CD4-positive, alpha-beta T cell treated with Interleukin-2 at 100 ng/mL for 4 hours (primary cell): ENCODE results near the gene VTA1.
"Not testable (repeated sequence)": the region's sequence is repeated elsewhere in the genome, so short reads cannot be mapped to it uniquely, and the experiment has no call there.

Source experiments
- DNase-seq: peaks from one replicate; pipeline ENCODE4 v3.0.0-alpha.2; 2020; ENCODE audit warnings: low spot score

The VTA1 gene

GRCh38 chr6:142171351-142171750 lies 24.3 kb downstream of the VTA1 start:
- DNase-seq, result no peak

- DNase-seq, result no peak
Measured at GRCh38 chr6:142172758-142173157, 25.7 kb downstream of the VTA1 start.

GRCh38 chr6:142173980-142174379 lies 26.9 kb downstream of the VTA1 start:
- DNase-seq, result no peak

DNA sequence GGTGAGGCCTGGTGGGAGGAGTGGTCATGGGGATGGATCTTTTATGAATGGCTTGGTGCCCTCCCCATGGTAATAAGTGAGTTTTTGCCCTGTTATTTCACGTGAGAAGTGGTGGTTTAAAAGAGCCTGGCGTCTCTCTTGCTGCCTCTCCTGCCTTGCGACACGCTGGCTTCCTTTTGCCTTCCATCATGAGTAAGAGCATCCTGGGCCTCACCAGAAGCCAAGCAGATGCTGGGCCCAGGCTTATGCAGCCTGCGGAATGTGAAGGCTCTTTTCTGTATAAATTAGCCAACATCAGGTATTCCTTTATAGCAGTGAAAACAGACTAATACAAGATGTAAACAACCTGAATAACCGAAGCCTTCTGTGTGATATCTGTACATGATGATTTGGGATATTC lies 27.6 kb downstream of the VTA1 start:
- no peak for DNase-seq

- no peak for DNase-seq
Measured at GRCh38 chr6:142178129-142178528, 31.1 kb downstream of the VTA1 start.

DNA sequence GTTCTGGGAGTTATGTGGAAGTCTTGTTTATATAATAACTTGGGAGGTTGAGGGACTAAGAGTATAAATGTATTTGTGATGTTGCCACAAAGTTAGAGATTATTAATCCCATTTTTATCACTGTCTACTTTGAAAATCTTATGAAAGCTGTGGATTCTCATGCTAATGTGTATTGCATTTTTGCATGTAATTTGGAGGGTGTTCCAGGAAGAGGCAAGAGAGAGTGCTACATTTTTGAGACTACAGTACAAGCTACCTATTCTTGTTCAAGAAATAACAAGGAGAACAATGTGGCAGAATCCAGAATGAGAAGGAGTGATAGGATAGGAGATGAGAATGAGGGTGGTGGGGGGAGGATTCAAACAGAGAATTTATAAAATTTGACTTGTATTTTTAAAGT lies 34.9 kb downstream of the VTA1 start:
- DNase-seq, result no peak

DNA sequence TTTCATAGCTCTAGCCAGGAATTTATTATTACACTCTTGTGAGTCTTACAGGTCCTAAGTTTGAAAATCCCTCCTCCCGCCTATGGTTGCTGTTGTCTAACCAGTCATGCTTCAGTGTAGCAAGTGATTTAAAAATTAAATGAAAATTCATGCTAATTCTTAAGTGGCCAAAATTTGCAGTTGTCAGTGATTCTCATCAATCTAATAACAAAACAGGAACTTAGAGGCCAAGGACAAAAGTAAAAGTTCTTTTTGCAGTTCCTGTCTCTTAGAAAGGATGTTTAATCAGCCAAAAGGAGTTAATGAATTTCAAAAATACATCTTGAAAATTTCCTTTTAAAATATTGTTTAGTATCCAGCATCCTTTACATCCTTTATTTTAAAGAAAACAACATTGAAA lies 36.3 kb downstream of the VTA1 start:
- DNase-seq, result no peak

DNA sequence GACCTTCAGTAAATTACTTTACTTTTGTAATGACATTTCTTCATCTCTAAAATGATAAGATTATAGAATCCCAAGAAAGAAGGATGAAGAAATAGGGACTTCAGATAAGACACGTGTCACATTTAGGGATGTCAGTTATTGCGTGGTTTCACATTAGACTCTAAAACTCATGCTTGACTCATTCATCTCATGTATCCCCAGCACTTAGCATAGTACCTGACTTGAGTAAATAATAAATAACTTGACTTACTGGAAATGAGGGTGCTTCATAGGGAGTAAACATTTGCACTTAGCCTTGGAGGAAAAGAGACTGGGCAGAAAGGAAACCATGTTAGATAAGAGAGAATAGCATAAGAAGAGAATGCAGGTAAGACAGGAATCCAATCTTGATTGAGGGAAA lies 37.2 kb downstream of the VTA1 start:
- no peak for DNase-seq

DNA sequence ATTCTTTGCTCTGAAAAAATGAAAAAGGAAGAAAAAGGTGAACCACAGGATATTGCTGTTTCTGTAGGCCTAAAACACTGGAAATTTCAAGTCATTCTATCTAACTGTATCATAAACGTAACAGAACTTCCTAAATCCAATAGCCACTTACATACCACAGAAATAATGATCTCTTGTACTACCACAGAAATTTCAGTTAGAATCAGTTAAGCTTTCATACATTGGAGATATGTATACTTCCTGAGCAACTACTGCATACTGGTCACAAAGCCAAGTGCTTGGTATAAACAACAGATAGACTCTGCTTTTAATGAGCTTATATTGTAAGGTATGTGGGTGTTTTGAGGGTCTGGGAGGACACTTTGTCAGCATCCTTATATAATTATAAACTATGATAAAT lies 38.6 kb downstream of the VTA1 start:
- no peak for DNase-seq

DNA sequence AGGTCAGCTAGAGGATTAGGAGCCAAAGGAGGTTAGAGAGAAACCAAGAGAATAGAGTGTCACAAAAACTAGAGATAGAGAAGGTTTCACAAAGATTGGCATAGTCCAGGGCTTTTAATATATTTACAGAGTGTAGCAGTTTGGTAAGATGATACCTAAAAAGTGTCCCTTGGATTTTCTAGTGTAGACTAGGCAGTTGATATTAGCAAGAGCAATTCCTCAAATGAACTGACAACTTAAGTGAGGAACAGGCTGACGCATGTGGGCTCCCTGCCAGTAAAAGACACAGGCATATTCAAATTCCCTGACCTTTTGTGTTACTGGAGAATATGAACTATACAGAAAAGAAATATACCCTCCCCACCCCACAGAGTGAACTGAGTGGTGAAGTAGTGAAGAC lies 40.1 kb downstream of the VTA1 start:
- DNase-seq, result no peak

DNA sequence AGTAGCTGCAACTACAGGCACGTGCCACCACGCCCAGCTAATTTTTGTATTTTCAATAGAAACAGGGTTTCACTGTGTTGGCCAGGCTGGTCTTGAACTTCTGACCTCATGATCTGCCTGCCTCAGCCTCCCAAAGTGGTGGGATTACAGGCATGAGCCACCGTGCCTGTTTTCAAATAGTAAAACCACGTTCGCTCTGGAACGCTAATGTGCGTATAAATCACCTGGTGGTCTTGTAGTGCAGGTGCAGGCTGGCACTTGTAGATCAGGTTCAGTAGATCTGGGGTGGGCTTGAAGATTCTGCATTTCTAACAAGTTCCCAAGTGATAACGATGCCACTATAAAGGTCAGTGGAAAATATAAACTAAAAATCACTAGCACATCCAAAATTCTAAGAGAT lies 41.3 kb downstream of the VTA1 start:
- not testable (repeated sequence) for DNase-seq

DNA sequence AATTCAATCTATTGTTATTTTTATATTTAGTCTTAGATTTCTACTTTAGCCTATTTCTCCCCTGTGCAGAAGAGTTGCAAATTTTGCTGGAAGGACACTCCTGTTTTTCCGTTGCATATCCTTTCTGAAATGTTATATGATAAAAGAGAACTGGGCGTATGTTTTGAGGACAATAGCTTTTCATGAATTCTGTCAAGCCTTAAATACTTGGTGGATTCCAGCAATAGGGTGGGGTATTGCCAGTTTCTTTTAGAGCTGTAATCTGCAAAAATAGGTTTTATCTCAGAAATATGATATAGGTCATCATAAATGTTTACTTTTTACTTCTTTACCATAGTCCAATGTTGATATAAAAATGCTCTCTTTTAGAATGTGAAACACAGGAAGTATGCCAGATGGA lies 42.0 kb downstream of the VTA1 start:
- no peak for DNase-seq

DNA sequence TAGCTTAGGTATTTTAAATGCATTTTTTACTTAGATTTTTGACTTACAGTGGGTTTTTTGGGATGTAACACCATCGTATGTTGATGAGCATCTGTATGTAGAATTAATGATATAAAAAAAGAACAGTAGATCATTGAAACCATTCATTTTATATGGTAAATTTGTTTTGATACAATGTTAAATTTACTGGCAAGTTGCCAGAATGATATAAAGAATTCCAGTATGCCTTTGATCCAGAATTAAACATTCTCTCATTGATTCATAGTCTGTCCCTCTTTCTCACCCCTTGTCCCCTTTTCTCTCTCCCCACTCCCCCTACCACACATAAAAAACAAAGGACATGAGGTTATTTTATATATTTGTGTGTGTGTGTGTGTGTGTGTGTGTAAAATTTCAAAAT lies 45.3 kb downstream of the VTA1 start:
- DNase-seq, result no peak

DNA sequence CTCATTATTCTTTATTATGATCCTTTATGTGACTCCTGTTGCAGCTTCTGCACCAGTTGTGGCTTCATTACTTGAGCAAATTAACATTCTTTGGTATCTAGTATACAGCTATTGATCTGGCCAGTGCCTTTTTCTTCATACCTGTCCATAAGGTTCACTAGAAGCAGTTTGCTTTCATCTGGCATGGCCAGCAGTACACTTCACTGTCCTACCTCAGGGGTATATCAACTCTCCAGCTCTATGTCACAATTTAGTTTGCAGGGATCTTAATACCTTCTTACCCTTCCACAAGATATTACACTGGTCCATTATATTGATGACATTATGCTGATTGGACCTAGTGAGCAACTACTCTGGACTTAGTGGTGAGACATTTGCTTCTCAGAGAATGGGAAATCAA lies 46.6 kb downstream of the VTA1 start:
- no peak for DNase-seq

DNA sequence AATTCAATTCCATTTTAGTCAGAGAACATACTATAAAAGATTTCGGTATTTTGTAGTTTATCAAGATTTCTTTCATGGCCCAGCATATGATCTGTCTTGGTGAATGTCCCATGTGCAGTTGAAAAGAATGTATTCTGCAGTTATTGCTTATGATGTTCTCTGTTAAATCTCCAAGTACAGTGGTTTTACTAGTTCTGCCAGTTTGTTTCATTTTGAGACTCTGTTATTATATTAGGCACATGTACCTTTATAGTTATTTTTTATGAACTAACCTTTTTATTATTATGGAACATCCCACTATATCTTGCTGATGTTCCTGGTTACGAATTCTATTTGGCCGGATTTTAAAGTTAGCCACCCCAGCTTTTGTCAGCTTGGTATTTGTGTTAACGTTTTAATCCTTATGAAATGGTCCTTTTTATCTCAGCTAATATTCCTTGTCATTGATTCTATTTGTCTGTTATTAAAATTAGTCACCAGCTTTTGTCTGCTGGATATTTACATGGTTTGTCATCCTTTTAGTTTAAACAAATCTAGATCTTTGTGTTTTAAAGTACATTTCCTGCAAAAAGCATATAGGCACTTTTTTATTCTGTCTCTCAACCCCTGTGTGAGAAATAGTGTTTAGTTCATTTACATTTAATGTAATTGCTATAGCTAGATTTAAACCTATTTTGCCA lies 48.9 kb downstream of the VTA1 start:
- DNase-seq, result no peak

- DNase-seq, result no peak
Measured at GRCh38 chr6:142200846-142201628, 54.0 kb downstream of the VTA1 start.

- DNase-seq, result peak; percentile 49
Measured at GRCh38 chr6:142207265-142207877, 60.3 kb downstream of the VTA1 start.

GRCh38 chr6:142210606-142211005 lies 63.5 kb downstream of the VTA1 start:
- DNase-seq, result no peak

- no peak for DNase-seq
Measured at GRCh38 chr6:142213402-142213801, 66.3 kb downstream of the VTA1 start.

DNA sequence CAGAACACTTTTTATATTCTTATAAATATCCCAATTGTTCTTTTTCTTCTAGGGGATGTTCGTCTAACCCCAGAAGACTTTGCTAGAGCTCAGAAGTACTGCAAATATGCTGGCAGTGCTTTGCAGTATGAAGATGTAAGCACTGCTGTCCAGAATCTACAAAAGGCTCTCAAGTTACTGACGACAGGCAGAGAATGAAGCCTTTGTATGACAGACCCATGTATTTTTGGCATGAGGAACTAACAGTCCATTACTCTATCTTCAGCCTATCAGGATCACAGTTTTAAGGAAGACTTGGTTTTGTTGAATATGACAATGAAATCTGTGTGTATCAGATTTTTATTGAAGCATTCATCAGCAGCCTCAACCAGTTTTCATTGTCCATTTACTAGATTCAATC lies 71.4 kb downstream of the VTA1 start:
- no peak for DNase-seq

DNA sequence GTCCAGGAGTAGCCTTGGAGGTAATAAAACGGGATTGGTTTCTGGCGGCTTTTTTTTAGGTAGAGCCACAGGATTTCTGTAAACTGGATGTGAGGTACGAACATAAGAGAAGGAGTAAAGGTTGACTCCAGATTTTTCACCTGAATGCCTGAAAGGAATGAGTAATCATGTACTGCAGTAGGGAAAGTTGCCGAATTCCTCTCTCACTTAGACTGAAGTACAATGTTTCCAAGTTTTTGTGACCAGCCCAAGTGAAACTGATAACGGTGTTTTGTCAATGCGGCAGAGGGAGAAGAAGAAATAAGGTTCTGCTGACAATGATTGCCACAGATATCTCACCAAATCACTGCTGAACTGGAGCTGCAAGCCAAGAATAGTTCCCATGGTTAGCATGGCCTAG lies 75.0 kb downstream of the VTA1 start:
- DNase-seq, result no peak

DNA sequence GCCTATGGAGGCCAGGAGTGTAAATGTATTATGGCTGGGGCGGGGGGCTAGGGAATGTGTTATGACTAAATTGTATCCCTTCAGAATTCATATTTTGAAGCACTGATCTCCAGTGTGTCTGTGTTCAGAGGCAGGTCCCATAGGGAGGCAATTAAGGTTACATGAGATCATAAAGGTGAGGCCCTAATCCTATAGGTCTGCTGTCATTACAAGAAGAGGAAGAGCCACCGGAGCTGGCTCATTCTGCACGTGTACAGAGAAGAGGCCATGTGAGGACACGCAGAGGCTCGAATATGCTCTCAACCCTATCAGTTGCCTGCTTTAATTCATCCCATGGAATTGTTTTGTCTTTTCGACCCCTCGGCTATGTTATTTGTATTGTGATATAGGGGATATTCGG lies 76.9 kb downstream of the VTA1 start:
- no peak for DNase-seq

GRCh38 chr6:142225115-142225514 lies 78.1 kb downstream of the VTA1 start:
- no peak for DNase-seq
